NB4 (cell line): ENCODE data around the gene NRCAM.

Experiments
- DNase-seq: peaks from one replicate; pipeline ENCODE4 v3.0.0; 2010; ENCODE audit warnings: low read depth
- H3K4me3 ChIP-seq: one replicate; pipeline ENCODE4 v1.5.1; 2011; ENCODE audit warnings: mild to moderate bottlenecking, low read depth, low read length, moderate library complexity
- MYC ChIP-seq: IDR thresholded peaks from 2 replicates; pipeline ENCODE4 v1.6.1; 2011; ENCODE audit warnings: low read depth, low read length
- POLR2A ChIP-seq: IDR thresholded peaks from 2 replicates; pipeline ENCODE4 v1.6.1; 2011; ENCODE audit warnings: mild to moderate bottlenecking; ENCODE audit not compliant: insufficient read length; ENCODE audit errors: extremely low read depth
- TF ChIP-seq, protein P1 (sequence below): IDR thresholded peaks from 2 replicates; pipeline ENCODE4 v1.6.1; 2011; ENCODE audit warnings: low read depth, low read length
- TF ChIP-seq, protein P2 (sequence below): IDR thresholded peaks from one replicate; pipeline ENCODE4 v1.5.1; 2012; ENCODE audit warnings: low read depth, low read length

NRCAM gene

DNA sequence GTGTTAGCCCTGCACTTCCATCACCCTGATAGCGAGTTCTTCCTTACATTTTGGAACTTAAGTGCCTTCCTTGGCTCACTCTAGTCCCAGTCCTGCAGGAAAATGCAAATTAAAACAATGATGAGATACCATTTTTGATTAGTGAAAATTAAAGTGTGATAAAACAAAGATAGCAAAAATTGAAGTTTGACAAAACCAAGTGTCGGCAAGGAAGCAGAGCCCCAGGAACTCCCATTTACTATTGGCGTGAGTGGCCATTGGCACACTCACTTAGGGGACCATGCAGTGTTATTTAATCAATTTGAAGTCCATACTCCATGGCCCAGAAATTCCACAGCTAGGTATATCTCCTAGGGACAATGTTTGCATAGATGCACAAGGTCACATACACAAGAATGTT lies 354.5 kb downstream of the NRCAM start:
- H3K4me3 ChIP-seq, result no peak overlapping the region
- TF ChIP-seq, protein P1, sequence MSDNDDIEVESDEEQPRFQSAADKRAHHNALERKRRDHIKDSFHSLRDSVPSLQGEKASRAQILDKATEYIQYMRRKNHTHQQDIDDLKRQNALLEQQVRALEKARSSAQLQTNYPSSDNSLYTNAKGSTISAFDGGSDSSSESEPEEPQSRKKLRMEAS, result no peak
- TF ChIP-seq MYC (no peak), POLR2A (no peak)
- TF ChIP-seq, protein P2, sequence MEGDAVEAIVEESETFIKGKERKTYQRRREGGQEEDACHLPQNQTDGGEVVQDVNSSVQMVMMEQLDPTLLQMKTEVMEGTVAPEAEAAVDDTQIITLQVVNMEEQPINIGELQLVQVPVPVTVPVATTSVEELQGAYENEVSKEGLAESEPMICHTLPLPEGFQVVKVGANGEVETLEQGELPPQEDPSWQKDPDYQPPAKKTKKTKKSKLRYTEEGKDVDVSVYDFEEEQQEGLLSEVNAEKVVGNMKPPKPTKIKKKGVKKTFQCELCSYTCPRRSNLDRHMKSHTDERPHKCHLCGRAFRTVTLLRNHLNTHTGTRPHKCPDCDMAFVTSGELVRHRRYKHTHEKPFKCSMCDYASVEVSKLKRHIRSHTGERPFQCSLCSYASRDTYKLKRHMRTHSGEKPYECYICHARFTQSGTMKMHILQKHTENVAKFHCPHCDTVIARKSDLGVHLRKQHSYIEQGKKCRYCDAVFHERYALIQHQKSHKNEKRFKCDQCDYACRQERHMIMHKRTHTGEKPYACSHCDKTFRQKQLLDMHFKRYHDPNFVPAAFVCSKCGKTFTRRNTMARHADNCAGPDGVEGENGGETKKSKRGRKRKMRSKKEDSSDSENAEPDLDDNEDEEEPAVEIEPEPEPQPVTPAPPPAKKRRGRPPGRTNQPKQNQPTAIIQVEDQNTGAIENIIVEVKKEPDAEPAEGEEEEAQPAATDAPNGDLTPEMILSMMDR, result no peak
- no peak for DNase-seq

DNA sequence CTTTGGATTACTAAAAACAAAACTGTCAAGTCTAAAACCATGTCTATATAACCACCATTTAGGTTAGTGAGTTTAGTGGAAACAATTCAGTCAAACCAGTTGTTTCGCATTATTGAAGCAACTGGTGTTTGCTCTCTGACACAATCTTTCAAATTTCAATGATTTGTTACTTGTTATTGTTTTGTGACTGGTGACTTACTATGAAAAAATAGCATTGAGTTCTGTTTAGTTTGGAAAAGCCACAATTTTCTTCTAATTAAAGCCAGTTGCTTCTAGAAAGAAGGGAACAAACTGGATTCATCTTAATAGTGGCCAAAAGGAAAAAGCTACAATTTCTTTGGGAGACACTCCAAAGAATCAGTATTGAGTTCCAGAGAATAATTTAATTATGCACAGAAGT lies 356.5 kb downstream of the NRCAM start:
- H3K4me3 ChIP-seq, result no peak overlapping the region
- TF ChIP-seq POLR2A, result no peak
- TF ChIP-seq, protein P1, result no peak
- TF ChIP-seq, protein P2, result no peak
- TF ChIP-seq MYC, result no peak
- DNase-seq, result no peak

DNA sequence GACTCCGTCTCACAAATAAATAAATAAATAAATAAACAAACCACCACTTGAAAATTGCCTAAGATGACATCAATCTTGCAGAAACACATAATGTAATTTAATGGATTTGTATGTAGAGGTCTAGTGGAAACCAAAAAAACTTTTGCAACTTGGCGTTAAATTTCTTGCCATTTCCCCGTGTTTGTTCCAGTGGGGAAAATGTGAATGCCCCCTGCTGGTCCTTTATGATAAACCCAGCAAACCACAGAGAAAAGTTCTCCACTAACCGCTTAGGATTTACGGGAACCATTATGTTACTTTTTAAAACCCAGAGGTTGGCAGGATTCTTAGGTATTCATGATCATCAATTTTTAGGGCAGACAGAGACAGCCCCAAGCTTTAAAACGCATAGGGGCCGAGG lies 358.5 kb downstream of the NRCAM start:
- TF ChIP-seq, protein P2, result peak; percentile 71
- TF ChIP-seq POLR2A, result no peak
- no peak overlapping the region for H3K4me3 ChIP-seq
- peak; percentile 41 for DNase-seq
